Testis (tissue), 3 donors: Measurements from ENCODE around the gene COMTD1. TPM values are rescaled to one million over a fixed set of nuclear protein-coding genes. Genes with fewer than 3 reads are reported as not detected.
A peak's percentile ranks its signal among the peaks of the same experiment; 100 is the strongest.

Experiments
- DNase-seq: peaks from one replicate; pipeline ENCODE4 v3.0.0-alpha.2; 2019
- H3K27ac ChIP-seq, 2 donors: fragments of 200-600 bp; sonication (generic); one replicate each; pipeline ENCODE4 v1.5.1; 2019
- H3K27me3 ChIP-seq: fragments of 200-600 bp; sonication (generic); one replicate; pipeline ENCODE4 v1.5.1; 2019
- H3K36me3 ChIP-seq: fragments of 200-600 bp; sonication (generic); one replicate; pipeline ENCODE4 v1.5.1; 2017; ENCODE audit warnings: low read depth; ENCODE audit errors: missing control alignments
- H3K4me1 ChIP-seq: fragments of 200-600 bp; sonication (generic); one replicate; pipeline ENCODE4 v1.5.1; 2019
- H3K4me3 ChIP-seq, 2 donors: fragments of 200-600 bp; sonication (generic); one replicate each; pipeline ENCODE4 v1.5.1; 2017 to 2019
- H3K9me3 ChIP-seq: fragments of 200-600 bp; sonication (generic); one replicate; pipeline ENCODE4 v1.5.1; 2017
- CTCF ChIP-seq, 3 experiments: fragments of 450-650 bp in 2 of 3; fragments of 200-600 bp in 1 of 3; sonication (generic) in 1 of 3; IDR thresholded peaks; one replicate each; pipeline ENCODE4 v1.5.1; 2016 to 2019; ENCODE audit warnings: antibody characterized with exemption in 3 of 3, mild to moderate bottlenecking in 2 of 3, moderate library complexity in 1 of 3
- POLR2A ChIP-seq: fragments of 450-650 bp; IDR thresholded peaks from one replicate; pipeline ENCODE4 v1.6.1; 2017; ENCODE audit warnings: antibody characterized with exemption, mild to moderate bottlenecking, moderate library complexity
- WGBS, 2 donors: methylation state at CpG; one replicate each; pipeline ENCODE4 v1.1.5; 2018; 5-methylcytosine and 5-hydroxymethylcytosine counted together
- intact Hi-C: fragments of 100-400 bp; cut with DNase I; formaldehyde crosslinking; loops from one replicate; pipeline ENCODE4 v1.15.1; 2023; ENCODE audit warnings: low total_unique reads
- polyA plus RNA-seq: library from polyadenylated mRNA; stranded (reverse); fragments of 350-450 nt; fragmentation: Illumina TruSeq; extraction: RNeasy Lipid Tissue Mini Kit (QIAGEN cat#74804); gene quantifications from one replicate; pipeline ENCODE4 v1.2.3, GENCODE V29; 2014; ENCODE audit warnings: low read depth, low replicate concordance; ENCODE audit not compliant: insufficient read depth
- total RNA-seq, 2 donors: library from RNA; depleted of rRNA; stranded (reverse); fragments of >200 nt; gene quantifications; one replicate each; pipeline ENCODE4 v1.2.3, GENCODE V29; 2016

COMTD1 gene
- total and polyA plus RNA-seq, 3 donors from 2014 or later: 8.1 to 22.8 (median 18.8) TPM

GRCh38 chr10:75229971-75230370, 5.8 kb downstream of the COMTD1 start:
- Histone ChIP-seq H3K36me3 (no peaks in the 10 kb centered on the region), H3K27ac (no peak overlapping the region), H3K27me3 (no peaks in the 10 kb centered on the region), H3K9me3 (no peaks in the 10 kb centered on the region), H3K4me3 (no peak overlapping the region), H3K4me1 (peaks cover 27% of the 10 kb centered on the region)
- DNase-seq: no peak
- intact Hi-C loops: loop anchor here (10.0 kb wide), 2 partner anchors 125 to 985 kb away; a partner anchor contains a TSS
- TF ChIP-seq POLR2A (no peak), CTCF (IDR thresholded peaks at IDR 0.05) (no peak)
- WGBS, 2 donors: 92 to 99% methylated on average over 3 of the region's 3 CpGs

GRCh38 chr10:75228834-75229233, 6.9 kb downstream of the COMTD1 start:
- Histone ChIP-seq H3K27me3 (no peaks in the 10 kb centered on the region), H3K9me3 (no peaks in the 10 kb centered on the region), H3K4me3 (no peak overlapping the region), H3K27ac (peak overlapping the region in 1 of 2 donors; percentile 92), H3K36me3 (no peaks in the 10 kb centered on the region), H3K4me1 (peaks cover 38% of the 10 kb centered on the region)
- intact Hi-C loops: no loop called here
- no peak for DNase-seq
- TF ChIP-seq CTCF (IDR thresholded peaks at IDR 0.05) (no peak), POLR2A (no peak)
- WGBS, 2 donors: 61 to 66% methylated on average over 4 of the region's 4 CpGs

- WGBS, 2 donors: 88 to 100% methylated on average over 3 of the region's 3 CpGs
Measured at GRCh38 chr10:75228278-75228677, 7.5 kb downstream of the COMTD1 start.

GRCh38 chr10:75226656-75227055, 9.1 kb downstream of the COMTD1 start:
- H3K4me1 ChIP-seq: peaks cover 40% of the 10 kb centered on the region
- 67 to 81% methylated on average over 5 of the region's 5 CpGs for WGBS, 2 donors
- no peaks in the 10 kb centered on the region for H3K36me3 ChIP-seq
- no peak overlapping the region for H3K4me3 ChIP-seq
- TF ChIP-seq POLR2A (no peak), CTCF (IDR thresholded peaks at IDR 0.05) (no peak)
- peak overlapping the region; percentile 82 to 92 for H3K27ac ChIP-seq
- intact Hi-C loops: no loop called here
- no peaks in the 10 kb centered on the region for H3K9me3 ChIP-seq
- no peak for DNase-seq
- H3K27me3 ChIP-seq: no peaks in the 10 kb centered on the region

More at GRCh38 chr10:75228278-75228677, 7.5 kb downstream of the COMTD1 start:
- DNase-seq: no peak
- Histone ChIP-seq H3K27ac (peak overlapping the region in 1 of 2 donors; percentile 92), H3K36me3 (no peaks in the 10 kb centered on the region), H3K27me3 (no peaks in the 10 kb centered on the region), H3K4me1 (peaks cover 40% of the 10 kb centered on the region), H3K9me3 (no peaks in the 10 kb centered on the region), H3K4me3 (no peak overlapping the region)
- intact Hi-C loops: no loop called here
- no peak for TF ChIP-seq CTCF (IDR thresholded peaks at IDR 0.05)
- TF ChIP-seq POLR2A: no peak

GRCh38 chr10:75226095-75226494, 9.7 kb downstream of the COMTD1 start:
- Histone ChIP-seq H3K4me1 (peaks cover 40% of the 10 kb centered on the region), H3K27me3 (no peaks in the 10 kb centered on the region), H3K9me3 (no peaks in the 10 kb centered on the region), H3K27ac (peak overlapping the region; percentile 82 to 92), H3K36me3 (no peaks in the 10 kb centered on the region), H3K4me3 (no peak overlapping the region)
- 19 to 31% methylated on average over 2 of the region's 2 CpGs for WGBS, 2 donors
- TF ChIP-seq CTCF (IDR thresholded peaks at IDR 0.05) (no peak), POLR2A (no peak)
- DNase-seq: no peak
- intact Hi-C loops: no loop called here
